Breast epithelium (tissue), 4 donors: ENCODE results near the gene DCUN1D3. TPM values are rescaled to one million over a fixed set of nuclear protein-coding genes. Genes with fewer than 3 reads are reported as not detected.

ENCODE experiments used
- DNase-seq, 2 donors: peaks; one replicate each; pipeline ENCODE4 v3.0.0-alpha.2; 2019; ENCODE audit warnings: low spot score in 2 of 2
- H3K27ac ChIP-seq, 2 donors: fragments of 200-600 bp; sonication (generic) in 1 of 2; one replicate each; pipeline ENCODE4 v1.5.1; 2016 to 2019; ENCODE audit warnings: mild to moderate bottlenecking in 1 of 2
- H3K27me3 ChIP-seq, 2 donors: fragments of 200-600 bp; sonication (generic) in 1 of 2; one replicate each; pipeline versions ENCODE4 v1.5.1 to v1.6.0; 2017 to 2019; ENCODE audit warnings: control low read depth in 1 of 2, mild to moderate bottlenecking in 1 of 2
- H3K36me3 ChIP-seq: fragments of 200-600 bp; one replicate; pipeline ENCODE4 v1.5.1; 2019
- H3K4me1 ChIP-seq, 2 donors: fragments of 200-600 bp; sonication (generic); one replicate each; pipeline ENCODE4 v1.5.1; 2016 to 2019; ENCODE audit warnings: control low read depth in 1 of 2
- H3K4me3 ChIP-seq, 3 donors: fragments of 200-600 bp; sonication (generic); 1 replicate in 2 of 3; 2 replicates in 1 of 3; pipeline ENCODE4 v1.5.1; 2016 to 2019; ENCODE audit warnings: mild to moderate bottlenecking in 3 of 3, moderate library complexity in 2 of 3
- H3K9me3 ChIP-seq, 2 donors: fragments of 200-600 bp; sonication (generic) in 1 of 2; one replicate each; pipeline ENCODE4 v1.5.1; 2016 to 2019; ENCODE audit warnings: control low read depth in 1 of 2
- POLR2A ChIP-seq: fragments of 450-650 bp; IDR thresholded peaks from one replicate; pipeline ENCODE4 v1.6.1; 2016; ENCODE audit warnings: antibody characterized with exemption, mild to moderate bottlenecking, moderate library complexity
- POLR2AphosphoS5 ChIP-seq, 3 donors: sonication (generic); formaldehyde crosslinking; IDR thresholded peaks; one replicate each; pipeline ENCODE4 v1.6.1; 2017; ENCODE audit warnings: antibody characterized with exemption in 3 of 3
- intact Hi-C: fragments of 100-400 bp; cut with DNase I; formaldehyde crosslinking; loops from one replicate; pipeline ENCODE4 v1.15.1; 2023; ENCODE audit warnings: low total_unique reads
- total RNA-seq, 3 donors: library from RNA; depleted of rRNA; stranded (reverse); fragments of >200 nt; gene quantifications; one replicate each; pipeline ENCODE4 v1.1.0, GENCODE V29; 2016
- TF ChIP-seq, protein P1 (sequence below), 3 donors: fragments of 450-650 bp; IDR thresholded peaks; one replicate each; pipeline ENCODE4 v1.5.1; 2016 to 2017; ENCODE audit warnings: antibody characterized with exemption in 3 of 3, mild to moderate bottlenecking in 3 of 3, moderate library complexity in 3 of 3

The DCUN1D3 gene
- total RNA-seq, 3 donors from 2014 or later = 22.7 to 43.8 (median 26.2) TPM

DNA sequence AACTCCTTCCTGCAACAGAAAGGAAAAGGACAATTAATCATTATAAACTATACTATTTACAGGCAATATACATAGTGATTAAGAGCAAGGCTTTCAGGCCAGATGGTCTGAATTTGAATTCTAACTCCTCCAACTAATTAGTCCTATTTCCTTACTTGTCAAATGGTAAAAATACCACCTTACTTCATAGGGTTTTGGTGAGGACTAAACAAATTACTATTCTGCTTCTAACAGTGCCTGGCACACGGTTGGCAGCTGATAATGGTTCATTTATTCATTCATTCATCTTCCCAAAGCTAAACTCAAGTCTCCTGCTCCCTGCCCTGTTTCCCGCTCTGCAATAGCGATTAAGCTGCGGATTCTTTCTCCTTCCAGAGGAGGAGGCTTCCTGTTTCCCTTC, 39.8 kb downstream of the DCUN1D3 start:
- H3K9me3 ChIP-seq = no peaks in the 10 kb centered on the region
- no peaks in the 10 kb centered on the region for H3K4me1 ChIP-seq
- no peak overlapping the region for H3K4me3 ChIP-seq
- no peak for TF ChIP-seq POLR2AphosphoS5 (IDR thresholded peaks at IDR 0.05)
- TF ChIP-seq, protein P1, sequence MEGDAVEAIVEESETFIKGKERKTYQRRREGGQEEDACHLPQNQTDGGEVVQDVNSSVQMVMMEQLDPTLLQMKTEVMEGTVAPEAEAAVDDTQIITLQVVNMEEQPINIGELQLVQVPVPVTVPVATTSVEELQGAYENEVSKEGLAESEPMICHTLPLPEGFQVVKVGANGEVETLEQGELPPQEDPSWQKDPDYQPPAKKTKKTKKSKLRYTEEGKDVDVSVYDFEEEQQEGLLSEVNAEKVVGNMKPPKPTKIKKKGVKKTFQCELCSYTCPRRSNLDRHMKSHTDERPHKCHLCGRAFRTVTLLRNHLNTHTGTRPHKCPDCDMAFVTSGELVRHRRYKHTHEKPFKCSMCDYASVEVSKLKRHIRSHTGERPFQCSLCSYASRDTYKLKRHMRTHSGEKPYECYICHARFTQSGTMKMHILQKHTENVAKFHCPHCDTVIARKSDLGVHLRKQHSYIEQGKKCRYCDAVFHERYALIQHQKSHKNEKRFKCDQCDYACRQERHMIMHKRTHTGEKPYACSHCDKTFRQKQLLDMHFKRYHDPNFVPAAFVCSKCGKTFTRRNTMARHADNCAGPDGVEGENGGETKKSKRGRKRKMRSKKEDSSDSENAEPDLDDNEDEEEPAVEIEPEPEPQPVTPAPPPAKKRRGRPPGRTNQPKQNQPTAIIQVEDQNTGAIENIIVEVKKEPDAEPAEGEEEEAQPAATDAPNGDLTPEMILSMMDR (IDR thresholded peaks at IDR 0.05) = no peak
- no peak for TF ChIP-seq POLR2A
- DNase-seq = no peak
- H3K27me3 ChIP-seq = no peaks in the 10 kb centered on the region
- H3K36me3 ChIP-seq = no peaks in the 10 kb centered on the region
- no peak overlapping the region for H3K27ac ChIP-seq
- intact Hi-C loops = no loop called here

DNA sequence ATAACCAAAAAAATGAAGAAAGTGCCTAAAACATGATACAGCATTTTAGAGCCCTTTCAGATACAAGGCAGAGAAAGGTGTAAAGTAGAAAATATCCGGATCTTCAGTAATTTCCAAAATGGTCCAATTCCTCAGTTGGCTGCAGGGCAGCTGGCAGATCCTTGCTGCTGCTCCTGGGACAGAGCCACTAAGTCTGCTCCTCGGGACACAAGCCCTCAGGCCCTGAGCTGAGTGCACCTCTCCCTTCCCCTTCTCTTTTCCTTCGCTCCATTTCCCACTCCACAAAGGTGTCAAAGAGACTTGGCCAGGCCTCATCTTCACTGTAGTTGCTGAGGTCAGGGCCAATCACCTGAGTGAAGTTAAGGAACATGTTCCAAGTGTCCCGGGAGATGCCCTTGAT, 40.5 kb downstream of the DCUN1D3 start:
- intact Hi-C loops = no loop called here
- no peaks in the 10 kb centered on the region for H3K27me3 ChIP-seq
- no peak for DNase-seq
- TF ChIP-seq POLR2A = no peak
- TF ChIP-seq POLR2AphosphoS5 (IDR thresholded peaks at IDR 0.05) = no peak
- TF ChIP-seq, protein P1 (IDR thresholded peaks at IDR 0.05) = no peak
- H3K4me3 ChIP-seq = no peak overlapping the region
- H3K36me3 ChIP-seq = no peaks in the 10 kb centered on the region
- no peaks in the 10 kb centered on the region for H3K4me1 ChIP-seq
- no peaks in the 10 kb centered on the region for H3K9me3 ChIP-seq
- no peak overlapping the region for H3K27ac ChIP-seq

DNA sequence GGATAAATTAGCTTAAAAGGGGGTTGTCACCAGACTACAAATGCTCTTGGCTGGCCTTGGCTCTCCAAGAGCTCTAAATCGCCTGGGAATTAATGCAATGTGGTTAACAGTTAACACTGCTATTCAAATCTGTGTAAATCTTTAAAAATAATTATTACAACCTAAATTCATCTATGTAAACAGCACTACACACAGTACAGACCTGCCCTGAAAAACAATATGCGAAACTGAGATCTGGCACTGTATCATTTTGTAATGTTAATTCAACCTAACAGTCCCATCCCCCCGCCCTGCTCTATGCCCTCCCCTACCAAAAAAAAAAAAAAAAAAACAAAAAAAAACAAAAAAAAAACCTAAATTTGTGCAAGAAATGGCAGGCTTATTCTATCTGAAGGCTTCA, 40.9 kb downstream of the DCUN1D3 start:
- no peaks in the 10 kb centered on the region for H3K9me3 ChIP-seq

DNA sequence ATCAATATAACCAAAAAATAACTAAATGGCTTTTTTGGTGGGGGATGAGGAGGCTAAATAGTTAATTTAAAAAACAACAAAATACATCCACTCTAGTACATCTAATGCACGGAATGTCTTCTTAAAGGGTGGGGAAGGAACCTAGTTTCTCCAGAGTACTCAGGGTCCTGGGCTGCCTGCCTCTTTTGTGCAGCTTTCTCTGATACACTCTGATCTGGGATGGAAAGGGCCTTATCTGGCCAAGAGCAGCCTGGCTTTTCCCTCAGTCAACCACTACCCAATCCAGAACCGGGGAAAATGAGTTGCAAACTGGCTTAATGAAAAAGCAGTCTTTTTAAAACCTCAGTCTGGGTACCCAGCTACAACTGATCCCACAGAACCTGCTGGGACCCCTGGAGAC, 42.9 kb downstream of the DCUN1D3 start:
- intact Hi-C loops = no loop called here
- Histone ChIP-seq H3K36me3 (no peaks in the 10 kb centered on the region), H3K4me3 (no peak overlapping the region), H3K4me1 (no peaks in the 10 kb centered on the region), H3K27me3 (no peaks in the 10 kb centered on the region), H3K27ac (no peak overlapping the region), H3K9me3 (no peaks in the 10 kb centered on the region)
- TF ChIP-seq POLR2AphosphoS5 (IDR thresholded peaks at IDR 0.05) = no peak
- TF ChIP-seq, protein P1 (IDR thresholded peaks at IDR 0.05) = no peak
- no peak for TF ChIP-seq POLR2A
- no peak for DNase-seq

More for the DNA sequence above, 40.9 kb downstream of the DCUN1D3 start:
- Histone ChIP-seq H3K4me3 (no peak overlapping the region), H3K27ac (no peak overlapping the region), H3K4me1 (no peaks in the 10 kb centered on the region), H3K36me3 (no peaks in the 10 kb centered on the region), H3K27me3 (no peaks in the 10 kb centered on the region)
- no peak for TF ChIP-seq POLR2AphosphoS5 (IDR thresholded peaks at IDR 0.05)
- no peak for TF ChIP-seq POLR2A
- TF ChIP-seq, protein P1 (IDR thresholded peaks at IDR 0.05) = no peak
- DNase-seq = no peak
- intact Hi-C loops = no loop called here

DNA sequence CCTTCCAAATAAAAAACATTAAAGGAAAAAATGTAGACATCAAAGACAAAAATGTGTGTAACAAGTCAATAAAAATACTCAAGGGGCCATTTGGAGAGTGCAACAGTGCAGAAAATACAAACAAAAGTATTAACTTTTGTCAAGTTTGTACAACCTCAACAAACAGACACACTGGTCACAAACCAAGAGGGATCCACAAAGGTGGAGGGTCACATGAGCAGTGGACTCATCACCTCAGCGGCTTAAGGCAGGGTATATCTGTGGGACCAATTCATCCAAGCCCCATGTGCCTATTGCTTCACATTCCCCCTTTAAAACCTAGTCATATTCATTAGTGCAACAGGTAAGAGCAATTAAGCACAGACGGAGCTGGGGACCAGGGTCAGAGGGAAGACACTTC, 45.2 kb downstream of the DCUN1D3 start:
- intact Hi-C loops = loop anchor here (5.0 kb wide), 1 partner anchor 447 kb away; no protein-coding TSS in a partner anchor
- Histone ChIP-seq H3K27ac (no peak overlapping the region), H3K27me3 (no peaks in the 10 kb centered on the region), H3K36me3 (no peaks in the 10 kb centered on the region), H3K4me3 (no peak overlapping the region), H3K9me3 (no peaks in the 10 kb centered on the region), H3K4me1 (peaks cover 4 to 6% of the 10 kb centered on the region in 2 donors)
- TF ChIP-seq POLR2A (no peak), POLR2AphosphoS5 (IDR thresholded peaks at IDR 0.05) (no peak)
- TF ChIP-seq, protein P1 (IDR thresholded peaks at IDR 0.05) = no peak
- no peak for DNase-seq
